CD4-positive, alpha-beta T cell treated with Interleukin-15 for 4 hours (primary cell): Measurements from ENCODE around the gene PTPRO.
"Not testable (repeated sequence)": the region's sequence is repeated elsewhere in the genome, so short reads cannot be mapped to it uniquely, and the experiment has no call there.

Experiments used
- DNase-seq: peaks from one replicate; pipeline ENCODE4 v3.0.0-alpha.2; 2020; ENCODE audit warnings: low spot score

PTPRO gene

DNA sequence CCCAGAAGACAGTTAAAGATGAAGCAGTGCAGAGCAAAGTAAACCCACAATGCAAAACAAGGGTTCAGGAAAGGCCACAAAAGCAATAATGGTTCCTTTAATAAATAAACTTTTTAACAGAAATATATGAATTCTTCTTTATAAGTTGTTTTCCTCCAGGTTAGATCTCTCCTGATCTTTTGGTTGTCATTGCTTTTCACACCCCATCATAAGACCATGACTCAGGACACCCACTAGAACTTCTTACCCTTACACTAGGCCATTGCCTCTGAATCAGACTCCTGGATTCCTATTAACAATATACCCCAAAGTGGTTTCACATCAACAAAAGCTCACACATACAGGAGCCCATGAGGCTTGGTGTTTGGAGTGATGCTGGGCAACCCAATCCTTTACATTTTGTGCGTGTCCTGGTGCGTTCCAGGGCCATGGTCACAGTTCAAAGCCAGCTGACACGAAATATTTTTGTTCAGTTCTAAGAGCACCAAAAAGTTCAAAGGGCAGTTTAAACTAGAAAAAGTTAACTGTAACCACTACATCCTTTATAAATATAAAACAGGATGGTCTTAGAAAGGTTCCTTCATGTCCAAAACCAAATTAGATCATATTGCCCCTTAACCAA lies 279.9 kb downstream of the PTPRO start:
- no peak for DNase-seq

DNA sequence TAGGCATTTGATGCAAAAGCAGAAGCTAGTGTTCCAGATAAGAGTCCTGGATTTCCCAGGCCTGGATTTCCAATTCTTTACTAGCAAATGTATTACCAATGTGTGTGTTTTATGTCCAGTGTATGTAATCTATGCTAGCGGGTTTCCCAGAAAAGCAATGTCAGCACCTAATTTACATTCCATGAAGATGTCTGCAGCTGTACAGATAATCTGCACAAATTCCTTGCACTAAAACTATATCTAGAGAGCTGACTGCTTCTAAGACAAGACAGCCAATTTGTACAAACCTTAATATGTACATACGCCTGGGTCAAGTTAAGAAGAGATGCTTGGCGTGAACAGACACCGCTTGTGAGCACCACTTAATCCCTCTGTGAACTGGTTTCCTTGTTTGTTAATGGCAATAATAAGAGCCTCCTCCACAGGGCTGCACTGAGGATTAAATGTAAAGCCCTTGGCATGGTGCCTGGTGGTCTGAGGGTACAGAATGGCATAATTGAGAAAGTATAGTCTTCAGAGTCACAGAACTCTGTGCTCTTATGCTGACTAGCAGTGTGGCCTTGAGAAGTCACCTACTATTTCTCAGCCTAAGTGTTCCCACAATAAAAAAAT lies 281.3 kb downstream of the PTPRO start:
- no peak for DNase-seq

DNA sequence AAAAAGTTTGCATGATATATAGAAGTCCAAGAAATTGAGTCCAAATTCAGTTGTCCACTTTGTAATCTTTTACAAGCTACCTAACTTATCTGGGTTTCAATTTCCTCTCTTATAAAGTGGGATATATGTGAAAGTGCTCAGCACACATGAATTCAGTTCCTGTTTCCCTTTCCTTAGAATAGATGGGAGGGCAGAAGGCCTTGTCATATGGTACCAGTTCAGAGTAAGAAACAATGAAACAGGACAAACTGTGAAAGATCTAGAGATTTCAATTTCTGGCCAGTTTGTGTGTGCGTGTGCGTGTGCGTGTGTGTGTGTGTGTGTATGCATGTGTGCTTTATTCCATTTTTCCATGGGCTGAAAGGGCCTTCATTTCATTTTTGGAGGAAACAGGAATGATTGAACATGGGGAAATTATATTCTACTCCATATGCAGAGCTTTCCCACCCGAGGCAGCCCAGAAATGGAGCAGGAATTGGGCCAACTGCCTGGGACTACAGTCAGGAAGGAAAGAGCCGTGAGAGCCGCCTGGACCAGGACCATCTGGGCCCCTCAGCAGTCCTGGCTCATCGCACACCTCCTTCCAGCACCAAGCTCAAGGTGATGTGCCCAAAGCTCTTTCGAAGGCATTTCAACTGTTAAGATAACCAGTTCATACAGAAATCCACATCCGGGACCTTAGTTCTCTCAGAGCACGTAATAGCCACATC lies 283.7 kb downstream of the PTPRO start:
- no peak for DNase-seq

DNA sequence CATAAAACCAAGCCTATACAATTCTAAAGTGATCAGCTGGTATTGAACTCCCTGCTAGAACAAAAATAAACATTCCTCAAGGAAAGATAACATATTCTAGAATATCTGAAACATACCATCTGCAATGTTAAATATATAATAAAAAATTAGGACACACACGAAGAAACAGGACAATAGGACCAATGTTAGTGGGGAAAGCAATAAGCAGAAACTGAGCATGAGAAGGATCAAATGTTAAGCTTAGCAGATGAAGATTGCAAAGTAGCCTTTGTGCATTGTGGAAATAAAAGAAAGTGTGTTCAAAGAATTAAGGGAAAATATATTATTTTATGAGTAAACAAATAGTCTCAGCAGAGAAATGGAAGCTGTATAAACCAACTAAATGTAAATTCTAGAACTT lies 286.1 kb downstream of the PTPRO start:
- no peak for DNase-seq

DNA sequence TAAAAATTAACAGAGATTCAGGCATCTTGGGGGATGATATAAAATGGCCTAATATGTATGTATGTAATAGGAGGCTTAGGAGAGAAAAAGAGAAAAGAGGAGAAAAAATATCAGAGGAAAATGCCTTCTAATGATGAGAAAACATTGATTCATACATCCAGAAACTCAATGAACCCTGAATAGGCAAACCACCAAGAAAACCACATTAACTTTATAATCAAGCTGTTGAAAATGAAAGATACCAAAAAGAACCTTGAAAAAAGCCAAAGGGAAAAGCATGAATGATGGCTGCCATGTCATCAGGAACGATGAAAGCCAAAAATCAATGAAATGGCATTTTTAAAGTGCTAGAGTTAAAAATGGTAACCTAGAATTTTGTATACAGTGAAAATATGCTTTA lies 286.6 kb downstream of the PTPRO start:
- no peak for DNase-seq

DNA sequence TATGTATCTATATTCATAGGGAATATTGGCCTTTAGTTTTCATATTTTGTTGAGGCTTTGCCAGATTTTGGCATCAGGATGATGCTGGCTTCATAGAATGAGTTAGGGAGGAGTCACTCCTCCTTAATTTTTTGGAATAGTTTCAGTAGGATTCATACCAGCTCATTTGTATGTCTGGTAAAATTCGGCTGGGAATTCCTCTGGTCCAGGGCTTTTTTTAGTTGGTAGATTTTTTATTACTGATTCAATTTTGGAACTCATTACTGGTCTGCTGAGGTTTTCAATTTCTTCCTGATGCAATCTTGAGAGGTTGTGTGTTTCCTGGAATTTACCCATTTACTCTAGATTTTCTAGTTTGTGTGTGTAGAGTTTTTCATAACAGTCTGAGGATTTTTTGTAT lies 291.7 kb downstream of the PTPRO start:
- no peak for DNase-seq

DNA sequence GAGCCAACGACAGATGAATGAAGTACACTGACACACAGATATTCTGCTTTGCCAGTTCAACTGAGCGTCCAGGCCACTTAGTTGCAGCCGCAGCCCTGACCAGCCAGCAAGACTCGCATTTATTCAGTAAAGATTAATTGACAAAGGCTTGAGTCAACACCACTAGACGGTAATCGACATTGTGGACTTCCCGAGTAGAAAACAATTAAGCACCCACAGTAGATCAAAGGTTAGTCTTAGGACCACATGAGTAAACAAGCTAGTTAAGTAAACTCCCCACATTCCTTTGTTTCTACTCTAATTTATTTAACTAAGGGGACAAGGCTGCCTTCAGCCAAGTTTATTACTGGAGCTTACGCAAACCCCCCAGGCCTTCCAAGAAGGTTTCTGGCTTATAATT lies 294.2 kb downstream of the PTPRO start:
- not testable (repeated sequence) for DNase-seq

DNA sequence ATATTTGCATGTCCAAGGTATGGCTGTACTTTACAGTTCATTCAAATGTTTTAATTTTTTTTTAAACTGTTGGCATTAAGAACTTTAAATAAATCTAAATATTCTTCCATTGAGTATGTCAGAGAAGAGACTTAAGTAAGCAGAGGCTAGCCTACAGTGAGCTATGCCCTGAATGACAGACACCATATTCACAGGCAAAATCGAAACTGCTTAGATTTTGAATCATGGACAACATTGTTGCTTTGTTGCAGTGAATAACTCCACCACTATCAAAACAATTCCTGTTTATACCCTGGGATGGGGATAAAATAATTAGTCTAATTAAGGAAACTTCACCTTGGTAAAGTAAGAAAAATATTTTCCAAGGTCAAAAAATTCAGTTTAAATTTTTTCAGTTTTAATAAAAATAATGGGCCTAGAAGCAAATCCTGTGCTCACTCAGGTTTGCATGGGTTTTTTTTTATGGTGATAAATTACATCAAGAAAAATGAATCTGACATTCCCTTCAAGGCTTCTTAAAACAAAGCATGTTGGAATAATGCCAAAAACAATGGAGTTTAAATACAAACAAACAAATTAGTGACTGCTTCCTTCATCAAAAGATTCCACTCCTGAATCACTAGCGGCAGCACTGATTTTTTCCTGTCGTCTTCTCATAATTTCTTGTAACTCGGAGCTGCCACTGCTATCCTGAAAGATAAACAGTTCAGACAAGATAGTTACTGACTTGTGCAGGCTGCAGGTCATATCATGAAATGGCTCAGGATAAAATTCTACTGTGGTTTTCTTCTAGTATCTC lies 298.6 kb downstream of the PTPRO start:
- no peak for DNase-seq

DNA sequence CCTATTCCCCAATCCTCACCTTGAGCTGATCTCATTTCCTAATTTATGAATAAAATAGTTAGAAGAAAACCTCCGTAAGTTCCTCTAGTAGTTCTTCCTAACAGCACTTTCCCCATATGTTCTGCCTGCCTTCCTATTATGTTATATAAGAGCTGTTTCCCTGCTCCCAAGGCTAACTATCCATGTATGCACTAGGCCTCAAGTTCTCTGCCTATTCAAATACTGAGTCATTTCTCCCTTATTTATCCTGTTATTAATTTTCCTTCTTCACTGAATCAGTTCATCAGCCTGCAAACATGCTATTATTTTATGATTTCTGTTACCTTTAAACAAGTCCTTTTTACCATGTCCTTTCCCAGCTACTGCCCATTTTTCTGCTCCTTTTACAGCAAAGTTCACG lies 302.8 kb downstream of the PTPRO start:
- no peak for DNase-seq

DNA sequence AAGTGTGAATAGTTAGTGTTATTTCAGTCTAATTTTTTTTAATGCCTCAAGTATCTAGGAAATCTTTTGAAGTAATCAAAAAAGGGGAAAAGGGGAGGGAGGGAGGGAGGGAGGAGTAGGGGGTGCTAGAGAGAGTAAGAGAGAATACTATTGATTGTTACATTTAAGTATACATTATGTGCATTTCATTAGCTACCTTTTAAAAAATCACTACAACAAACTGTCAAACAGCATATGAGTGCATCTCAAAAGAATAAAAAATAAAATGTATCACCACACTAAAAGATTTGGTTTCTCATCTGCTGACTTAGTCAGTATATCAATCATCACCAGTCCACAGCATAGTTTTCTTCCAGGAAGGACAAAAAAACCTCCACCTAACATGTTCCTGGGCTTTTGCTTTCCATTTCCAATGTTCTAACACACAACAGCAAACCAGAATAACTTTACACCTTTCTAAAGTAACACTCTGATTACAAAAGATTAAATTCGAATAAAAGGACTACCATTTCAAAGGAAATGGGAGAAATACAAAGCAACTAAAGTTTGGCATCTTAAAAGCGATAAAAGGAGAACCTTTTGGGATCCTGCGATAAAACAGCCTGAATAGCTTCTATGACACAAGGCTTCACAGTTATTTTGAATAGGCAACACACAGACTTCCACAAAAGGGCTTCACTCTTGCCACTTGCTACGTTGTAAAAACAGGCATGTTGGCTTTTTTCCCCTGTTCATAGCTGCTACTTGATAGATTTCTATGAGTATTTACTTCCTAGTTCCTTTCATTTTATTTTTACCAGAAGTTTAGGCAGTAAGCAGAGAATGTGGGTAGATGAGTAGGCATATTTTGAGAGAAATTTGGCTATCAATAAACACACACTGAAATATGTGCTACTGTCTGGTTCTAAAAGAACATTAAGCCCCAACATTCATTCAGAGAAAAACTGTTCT lies 306.0 kb downstream of the PTPRO start:
- no peak for DNase-seq

DNA sequence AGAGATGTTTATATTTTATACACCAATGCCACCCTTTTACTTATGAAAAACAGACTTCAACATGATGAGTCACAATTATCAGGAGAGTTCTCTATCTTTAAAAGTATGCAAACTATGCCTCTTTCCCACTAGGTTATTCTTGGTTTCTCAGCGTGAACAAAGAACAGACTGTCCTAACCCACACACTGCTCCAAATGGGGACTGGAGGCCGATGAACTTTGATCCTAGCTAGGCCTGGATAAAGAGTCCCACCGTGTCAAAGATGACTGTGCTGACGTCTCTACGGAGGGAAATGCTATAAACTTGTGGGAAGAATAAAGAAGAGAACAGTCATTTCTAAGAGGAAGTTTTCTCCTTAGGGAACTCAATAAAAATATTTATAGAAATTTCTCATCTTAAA lies 306.8 kb downstream of the PTPRO start:
- DNase-seq, result no peak

DNA sequence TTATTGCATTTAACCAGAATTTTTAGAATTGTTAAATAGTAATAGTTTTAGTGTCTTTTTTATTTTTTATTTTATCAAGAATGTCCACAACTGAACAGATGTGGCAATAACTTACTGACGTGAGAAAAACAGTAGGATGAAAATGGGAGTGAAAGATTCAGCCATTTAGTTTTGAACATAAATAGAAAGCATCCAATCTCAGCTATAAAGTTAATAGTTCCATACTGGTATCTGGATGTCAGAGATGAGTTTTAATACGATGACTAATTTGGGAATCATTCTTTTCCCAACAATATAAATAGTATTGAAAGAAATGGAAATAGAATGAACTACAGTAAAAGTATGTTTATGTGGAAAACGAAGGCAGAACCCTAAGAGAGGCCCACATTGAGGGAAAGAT lies 307.5 kb downstream of the PTPRO start:
- DNase-seq, result no peak

DNA sequence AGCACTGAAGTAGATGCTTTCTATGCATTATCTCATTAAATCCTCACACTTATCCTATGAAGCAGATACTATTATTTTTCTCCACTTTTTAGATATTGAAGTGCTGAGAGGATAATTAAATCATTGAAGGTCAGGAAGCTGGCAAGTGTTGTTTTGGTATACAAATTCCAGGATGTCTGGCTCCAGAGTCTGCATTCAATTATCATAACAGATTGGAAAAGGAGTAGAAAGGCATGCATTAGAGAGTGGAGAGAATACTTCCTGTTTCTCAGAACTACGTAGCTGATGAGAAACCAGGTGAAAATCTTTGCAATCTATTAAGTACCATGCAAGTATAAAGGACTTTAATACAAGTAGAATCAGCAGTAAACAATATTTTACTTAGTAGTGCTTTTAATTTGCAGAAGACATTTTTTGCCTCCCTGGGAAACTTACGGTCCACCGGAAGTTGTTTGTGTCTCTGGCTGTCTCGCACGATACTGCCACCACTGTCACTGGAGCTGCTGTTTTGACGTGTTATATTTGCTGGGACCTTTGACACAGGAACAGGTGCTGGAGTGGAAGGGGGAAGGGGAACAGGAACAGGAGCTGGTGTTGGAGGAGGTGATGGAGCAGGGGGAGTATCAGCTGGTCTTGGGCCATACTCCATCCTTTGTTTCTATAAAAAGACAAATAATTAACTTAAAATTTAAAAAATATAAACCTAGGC lies 308.9 kb downstream of the PTPRO start:
- DNase-seq, result no peak

DNA sequence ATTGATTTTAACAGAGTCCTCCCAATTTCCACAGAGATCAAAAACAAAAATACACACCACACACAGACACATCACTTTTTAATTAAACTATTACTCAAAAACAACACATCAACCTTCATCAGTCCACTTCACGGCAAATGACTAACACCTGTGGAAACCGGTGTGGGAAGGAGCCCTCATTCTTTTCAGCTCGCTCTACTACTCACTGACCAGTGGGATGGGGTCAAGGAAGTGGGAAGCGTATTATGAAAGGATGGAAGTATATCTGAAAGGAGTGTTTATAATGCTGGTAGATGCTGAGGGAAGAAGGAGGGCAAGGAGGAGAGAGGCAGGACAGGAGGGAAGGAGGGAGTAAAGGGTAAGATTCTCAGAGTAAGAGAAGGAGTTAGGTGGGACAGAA lies 310.4 kb downstream of the PTPRO start:
- no peak for DNase-seq

DNA sequence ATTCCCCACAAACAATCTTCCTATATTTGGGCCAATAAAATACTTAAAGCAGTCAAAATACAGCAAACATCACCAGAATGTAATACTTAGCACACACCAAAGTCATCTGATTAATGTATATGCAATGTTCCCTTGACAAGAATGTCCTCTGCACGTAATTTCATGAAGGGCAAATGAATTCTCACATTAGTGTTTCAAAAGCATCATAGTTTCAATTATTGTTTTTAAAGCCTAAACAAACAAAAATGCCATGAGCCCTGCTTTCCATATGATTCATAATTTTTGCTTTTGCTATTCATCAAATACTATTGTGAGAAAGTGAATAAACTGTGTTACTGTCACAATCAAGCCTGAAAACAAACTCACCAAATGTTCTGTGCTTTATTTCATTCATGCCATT lies 310.9 kb downstream of the PTPRO start:
- DNase-seq, result no peak

DNA sequence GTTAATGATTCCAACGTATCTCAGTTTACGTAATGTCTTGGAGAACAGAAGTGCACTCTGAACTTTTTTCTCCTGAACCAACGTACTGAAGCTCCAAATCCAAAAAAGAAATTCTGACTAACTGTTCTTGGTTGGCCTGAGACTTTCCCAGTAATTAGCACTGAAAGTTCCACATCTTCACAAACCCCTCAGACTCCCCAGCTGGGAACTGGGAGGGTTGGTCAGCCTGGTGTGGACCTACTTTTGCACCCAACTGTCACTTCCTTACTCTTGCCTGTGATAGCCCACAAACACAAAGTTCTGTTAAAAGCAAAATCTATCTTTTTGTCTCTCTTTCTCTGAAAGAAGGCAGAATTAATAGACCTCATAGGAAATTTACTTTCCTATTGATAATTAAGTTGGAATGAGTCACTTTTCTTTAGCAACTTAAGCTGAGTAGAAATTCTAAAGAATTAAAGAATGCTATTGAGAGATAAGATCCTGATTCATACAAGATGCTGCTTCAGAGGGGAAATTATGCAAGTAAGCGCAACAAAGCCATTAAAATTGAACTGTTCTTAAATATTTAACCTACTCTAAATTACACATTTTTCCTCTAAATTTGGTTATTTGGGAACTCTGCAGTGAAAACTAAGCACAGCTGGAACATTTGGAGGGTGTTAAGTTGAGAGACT lies 311.8 kb downstream of the PTPRO start:
- DNase-seq, result no peak

DNA sequence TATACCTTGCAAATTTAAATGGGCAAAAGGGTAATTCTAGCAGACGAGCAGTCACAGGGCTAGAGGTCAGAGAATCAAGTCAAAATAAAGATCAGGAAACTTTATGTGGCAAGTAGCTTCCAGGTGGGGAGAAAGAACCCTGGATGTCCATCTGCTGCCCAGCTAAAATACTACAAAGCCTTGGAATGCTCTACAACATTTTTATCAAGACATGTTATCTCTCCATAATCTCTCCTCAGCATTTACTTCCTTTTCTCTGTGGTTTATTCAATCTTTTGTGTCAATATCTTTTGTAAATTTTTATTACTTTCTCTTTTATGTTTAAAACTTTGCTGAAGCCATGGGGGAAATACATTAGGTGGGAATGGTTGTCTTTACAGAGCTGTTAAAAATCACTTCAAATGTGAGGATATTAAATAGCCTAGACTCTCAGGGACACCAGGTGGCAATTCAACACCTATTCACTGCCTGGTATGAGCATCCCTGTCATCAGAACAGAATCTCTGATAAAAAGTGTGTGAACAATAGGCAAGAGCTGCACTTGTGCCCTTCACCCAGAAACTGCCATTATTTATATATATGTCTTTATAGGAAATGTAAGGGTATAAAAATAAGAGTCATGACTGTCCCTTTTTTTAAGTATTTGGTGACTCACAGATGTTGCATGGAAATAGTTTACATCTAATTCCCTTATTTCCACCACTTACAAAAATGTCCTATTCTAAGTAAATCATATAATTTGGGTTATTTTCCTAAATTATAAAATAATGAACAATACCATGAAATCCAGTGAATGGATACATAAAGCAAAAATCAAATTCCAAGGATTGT lies 314.0 kb downstream of the PTPRO start:
- DNase-seq, result no peak

DNA sequence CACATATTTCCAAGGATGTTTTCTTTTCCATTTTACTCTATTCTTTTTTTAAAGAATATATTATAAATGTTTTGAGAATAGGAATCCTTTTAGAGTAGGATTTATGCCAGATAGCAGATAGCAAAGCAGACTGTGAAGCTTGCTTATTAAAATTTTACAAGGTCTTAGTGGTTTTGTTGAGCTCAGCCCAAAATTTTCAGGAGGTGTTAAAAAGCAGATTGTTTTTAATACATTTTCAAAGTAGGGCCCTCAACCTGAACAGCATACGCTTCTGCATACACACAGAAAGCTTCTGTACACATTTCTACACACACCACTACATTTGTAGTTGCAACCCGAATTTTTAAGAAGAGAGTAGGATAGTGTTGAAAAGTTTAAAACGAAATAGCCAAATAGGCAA lies 315.9 kb downstream of the PTPRO start:
- no peak for DNase-seq

DNA sequence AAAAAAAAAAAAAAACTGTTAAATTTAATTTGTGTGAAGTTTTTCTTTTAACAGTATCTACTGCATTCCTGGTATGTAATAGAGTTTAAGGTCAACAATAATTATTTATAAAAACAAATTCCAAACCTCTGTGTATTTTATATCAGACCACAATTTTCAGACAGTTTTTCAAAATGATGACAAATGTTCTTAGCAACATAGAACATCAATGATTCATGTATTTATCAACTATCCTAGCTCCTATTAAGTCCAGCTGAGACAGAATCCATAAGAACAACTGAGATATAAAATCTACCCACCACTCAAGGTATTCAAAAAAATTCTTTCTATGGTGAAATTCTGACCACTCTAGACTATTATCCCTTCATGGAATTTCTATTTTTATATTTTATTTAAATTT lies 322.4 kb downstream of the PTPRO start:
- no peak for DNase-seq

DNA sequence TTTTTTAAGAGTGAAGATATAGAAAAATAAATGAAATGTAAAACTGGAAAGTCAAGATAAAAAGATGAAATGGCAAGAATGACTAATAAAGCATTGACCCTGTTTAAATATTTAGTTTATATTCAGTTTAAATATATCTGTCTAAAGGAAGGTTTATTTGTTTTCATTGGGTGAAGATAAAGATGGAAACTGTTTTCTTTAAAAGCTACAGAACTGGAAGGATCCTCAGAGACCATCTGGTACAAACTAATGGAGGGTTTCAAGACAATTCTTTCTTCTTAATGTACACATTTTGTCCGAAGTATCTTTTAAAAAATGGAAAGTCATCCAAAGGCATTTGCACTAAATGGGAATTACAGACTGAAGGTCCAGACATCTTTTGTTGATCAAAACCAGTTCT lies 324.3 kb downstream of the PTPRO start:
- DNase-seq, result no peak
